ENCODE data around the gene PARP12.

The PARP12 gene

DNA sequence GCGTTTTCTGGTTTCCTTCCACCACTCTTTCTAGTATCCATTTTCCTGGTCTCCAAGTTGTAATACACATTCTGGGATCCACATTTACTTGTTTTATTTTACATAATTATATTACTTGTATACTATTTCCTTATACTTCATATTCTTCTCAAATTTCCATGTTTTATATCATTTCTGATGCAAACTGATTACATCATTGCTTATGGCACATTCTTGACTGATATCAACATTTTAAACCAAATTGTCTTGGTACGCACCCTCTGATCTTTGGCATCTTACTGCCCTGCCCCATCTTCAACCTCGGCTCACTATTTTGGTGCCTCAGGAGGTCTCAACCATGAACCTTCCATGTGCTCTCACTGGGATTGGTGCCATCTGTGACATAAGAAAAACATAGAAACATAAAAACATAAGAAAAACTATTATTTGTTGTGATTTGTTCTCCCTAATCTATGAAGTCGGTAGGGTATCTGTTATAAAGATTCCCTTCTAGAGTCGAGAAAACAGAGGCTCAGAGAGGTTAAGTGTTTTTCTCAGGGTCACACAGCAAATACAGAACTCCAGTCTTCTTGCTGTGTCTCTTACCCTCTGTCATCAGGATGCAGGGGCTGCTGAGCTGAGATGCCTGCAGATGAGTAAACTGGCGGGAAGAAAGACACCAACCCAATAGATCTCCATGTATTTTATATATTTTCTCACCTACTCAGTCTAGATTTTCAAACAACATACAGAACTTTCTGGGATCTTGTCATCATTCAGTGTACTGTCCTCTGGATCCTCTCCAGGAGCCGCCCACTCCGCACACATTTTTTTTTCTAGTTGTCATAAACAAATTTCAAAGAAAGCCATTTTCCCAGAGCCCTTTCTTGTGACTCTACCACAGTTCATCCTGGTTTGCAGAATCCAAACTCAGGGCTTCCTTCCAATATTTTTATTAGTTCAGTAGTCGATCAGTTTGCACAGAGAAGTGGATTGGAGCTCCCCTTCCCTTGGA is 79.5 kb downstream of the PARP12 start:
- no peak for ATAC-seq
- TF ChIP-seq ISL1 (CRISPR knock-in tag; IDR thresholded peaks at IDR 0.05) (no peak), GLIS3 (CRISPR knock-in tag; IDR thresholded peaks at IDR 0.05) (no peak), ESRRG (CRISPR knock-in tag; IDR thresholded peaks at IDR 0.05) (no peak), ZNF70 (CRISPR knock-in tag; IDR thresholded peaks at IDR 0.05) (no peak), RARB (CRISPR knock-in tag; IDR thresholded peaks at IDR 0.05) (no peak), TCF4 (CRISPR knock-in tag; IDR thresholded peaks at IDR 0.05; ENCODE audit: borderline replicate concordance) (no peak), OSR1 (CRISPR knock-in tag; IDR thresholded peaks at IDR 0.05) (no peak), ZNF8 (CRISPR knock-in tag; IDR thresholded peaks at IDR 0.05) (no peak), SNAI2 (CRISPR knock-in tag; IDR thresholded peaks at IDR 0.05) (no peak), TOX (CRISPR knock-in tag; IDR thresholded peaks at IDR 0.05; ENCODE audit: borderline replicate concordance) (no peak), ZNF565 (CRISPR knock-in tag; conservative IDR thresholded peaks at IDR 0.05; ENCODE audit: low read depth) (no peak), BACH2 (CRISPR knock-in tag; IDR thresholded peaks at IDR 0.05; ENCODE audit: borderline replicate concordance) (no peak), PPARA (CRISPR knock-in tag; IDR thresholded peaks at IDR 0.05; ENCODE audit: borderline replicate concordance) (no peak), PATZ1 (CRISPR knock-in tag; IDR thresholded peaks at IDR 0.05; ENCODE audit: borderline replicate concordance) (no peak), CSRNP3 (CRISPR knock-in tag; IDR thresholded peaks at IDR 0.05) (no peak)
- TF ChIP-seq, protein P1, sequence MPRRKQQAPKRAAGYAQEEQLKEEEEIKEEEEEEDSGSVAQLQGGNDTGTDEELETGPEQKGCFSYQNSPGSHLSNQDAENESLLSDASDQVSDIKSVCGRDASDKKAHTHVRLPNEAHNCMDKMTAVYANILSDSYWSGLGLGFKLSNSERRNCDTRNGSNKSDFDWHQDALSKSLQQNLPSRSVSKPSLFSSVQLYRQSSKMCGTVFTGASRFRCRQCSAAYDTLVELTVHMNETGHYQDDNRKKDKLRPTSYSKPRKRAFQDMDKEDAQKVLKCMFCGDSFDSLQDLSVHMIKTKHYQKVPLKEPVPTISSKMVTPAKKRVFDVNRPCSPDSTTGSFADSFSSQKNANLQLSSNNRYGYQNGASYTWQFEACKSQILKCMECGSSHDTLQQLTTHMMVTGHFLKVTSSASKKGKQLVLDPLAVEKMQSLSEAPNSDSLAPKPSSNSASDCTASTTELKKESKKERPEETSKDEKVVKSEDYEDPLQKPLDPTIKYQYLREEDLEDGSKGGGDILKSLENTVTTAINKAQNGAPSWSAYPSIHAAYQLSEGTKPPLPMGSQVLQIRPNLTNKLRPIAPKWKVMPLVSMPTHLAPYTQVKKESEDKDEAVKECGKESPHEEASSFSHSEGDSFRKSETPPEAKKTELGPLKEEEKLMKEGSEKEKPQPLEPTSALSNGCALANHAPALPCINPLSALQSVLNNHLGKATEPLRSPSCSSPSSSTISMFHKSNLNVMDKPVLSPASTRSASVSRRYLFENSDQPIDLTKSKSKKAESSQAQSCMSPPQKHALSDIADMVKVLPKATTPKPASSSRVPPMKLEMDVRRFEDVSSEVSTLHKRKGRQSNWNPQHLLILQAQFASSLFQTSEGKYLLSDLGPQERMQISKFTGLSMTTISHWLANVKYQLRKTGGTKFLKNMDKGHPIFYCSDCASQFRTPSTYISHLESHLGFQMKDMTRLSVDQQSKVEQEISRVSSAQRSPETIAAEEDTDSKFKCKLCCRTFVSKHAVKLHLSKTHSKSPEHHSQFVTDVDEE (CRISPR knock-in tag; IDR thresholded peaks at IDR 0.05) = no peak
- TF ChIP-seq, protein P2, sequence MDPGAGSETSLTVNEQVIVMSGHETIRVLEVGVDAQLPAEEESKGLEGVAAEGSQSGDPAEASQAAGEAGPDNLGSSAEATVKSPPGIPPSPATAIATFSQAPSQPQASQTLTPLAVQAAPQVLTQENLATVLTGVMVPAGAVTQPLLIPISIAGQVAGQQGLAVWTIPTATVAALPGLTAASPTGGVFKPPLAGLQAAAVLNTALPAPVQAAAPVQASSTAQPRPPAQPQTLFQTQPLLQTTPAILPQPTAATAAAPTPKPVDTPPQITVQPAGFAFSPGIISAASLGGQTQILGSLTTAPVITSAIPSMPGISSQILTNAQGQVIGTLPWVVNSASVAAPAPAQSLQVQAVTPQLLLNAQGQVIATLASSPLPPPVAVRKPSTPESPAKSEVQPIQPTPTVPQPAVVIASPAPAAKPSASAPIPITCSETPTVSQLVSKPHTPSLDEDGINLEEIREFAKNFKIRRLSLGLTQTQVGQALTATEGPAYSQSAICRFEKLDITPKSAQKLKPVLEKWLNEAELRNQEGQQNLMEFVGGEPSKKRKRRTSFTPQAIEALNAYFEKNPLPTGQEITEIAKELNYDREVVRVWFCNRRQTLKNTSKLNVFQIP (CRISPR knock-in tag; IDR thresholded peaks at IDR 0.05; ENCODE audit: borderline replicate concordance, low read depth) = no peak

DNA sequence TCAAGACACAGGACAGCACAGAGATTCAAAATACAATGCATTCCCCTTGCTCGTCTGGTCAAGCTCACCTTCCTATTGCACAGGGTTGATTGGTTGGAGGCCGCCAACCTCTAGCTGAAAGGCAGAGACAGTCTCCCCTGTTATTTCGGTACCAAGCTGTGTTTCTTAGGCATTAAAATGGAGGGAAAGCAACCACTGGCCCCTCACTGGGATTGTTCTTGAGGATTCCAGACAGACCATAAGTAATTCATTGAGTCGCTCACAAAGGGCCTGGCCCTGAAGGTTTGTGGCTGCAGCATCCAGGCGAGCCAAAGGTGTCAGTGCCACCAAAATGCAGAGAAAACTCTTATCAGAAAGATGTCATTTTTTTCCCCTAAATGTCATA is 81.2 kb downstream of the PARP12 start:
- TF ChIP-seq, protein P2 (CRISPR knock-in tag; IDR thresholded peaks at IDR 0.05; ENCODE audit: borderline replicate concordance, low read depth) = no peak
- no peak for TF ChIP-seq ZFP30 (CRISPR knock-in tag; IDR thresholded peaks at IDR 0.05)
- ATAC-seq = no peak

- no peak for ATAC-seq
Observed at GRCh38 chr7:139976838-139977656, 85.7 kb downstream of the PARP12 start.

More at GRCh38 chr7:139976838-139977656, 85.7 kb downstream of the PARP12 start:
- TF ChIP-seq PATZ1 (CRISPR knock-in tag; IDR thresholded peaks at IDR 0.05; ENCODE audit: borderline replicate concordance) = no peak
- TF ChIP-seq, protein P3, sequence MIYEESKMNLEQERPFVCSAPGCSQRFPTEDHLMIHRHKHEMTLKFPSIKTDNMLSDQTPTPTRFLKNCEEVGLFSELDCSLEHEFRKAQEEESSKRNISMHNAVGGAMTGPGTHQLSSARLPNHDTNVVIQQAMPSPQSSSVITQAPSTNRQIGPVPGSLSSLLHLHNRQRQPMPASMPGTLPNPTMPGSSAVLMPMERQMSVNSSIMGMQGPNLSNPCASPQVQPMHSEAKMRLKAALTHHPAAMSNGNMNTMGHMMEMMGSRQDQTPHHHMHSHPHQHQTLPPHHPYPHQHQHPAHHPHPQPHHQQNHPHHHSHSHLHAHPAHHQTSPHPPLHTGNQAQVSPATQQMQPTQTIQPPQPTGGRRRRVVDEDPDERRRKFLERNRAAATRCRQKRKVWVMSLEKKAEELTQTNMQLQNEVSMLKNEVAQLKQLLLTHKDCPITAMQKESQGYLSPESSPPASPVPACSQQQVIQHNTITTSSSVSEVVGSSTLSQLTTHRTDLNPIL (CRISPR knock-in tag; IDR thresholded peaks at IDR 0.05; ENCODE audit: low read depth) = no peak
- TF ChIP-seq GLIS3 (CRISPR knock-in tag; IDR thresholded peaks at IDR 0.05) = no peak
